HepG2 (cell line): ENCODE measurements around the gene PLVAP. TPM values are rescaled to one million over a fixed set of nuclear protein-coding genes. Genes with fewer than 3 reads are reported as not detected.

Experiments
- ARHGAP35 ChIP-seq: sonication (generic); formaldehyde crosslinking; IDR thresholded peaks from 2 replicates; pipeline ENCODE4 v1.9.0; 2022; ENCODE audit warnings: mild to moderate bottlenecking, inconsistent platforms, moderate library complexity, missing genetic modification reagents, borderline replicate concordance
- CBX1 ChIP-seq: IDR thresholded peaks from one replicate; pipeline ENCODE4 v1.6.1; 2016; ENCODE audit warnings: antibody characterized with exemption, low read depth
- JDP2 ChIP-seq: sonication (generic); formaldehyde crosslinking; IDR thresholded peaks from 2 replicates; pipeline ENCODE4 v1.8.1; 2022; ENCODE audit warnings: missing genetic modification reagents, borderline replicate concordance
- KDM1A ChIP-seq: IDR thresholded peaks from 2 replicates; pipeline ENCODE4 v1.6.1; 2016; ENCODE audit warnings: missing compliant biosample characterization
- MAFG ChIP-seq: sonication (generic); formaldehyde crosslinking; IDR thresholded peaks from 2 replicates; pipeline ENCODE4 v1.5.1; 2020; ENCODE audit warnings: mild to moderate bottlenecking, missing genetic modification reagents
- MXI1 ChIP-seq: IDR thresholded peaks from 3 replicates; pipeline ENCODE4 v1.6.1; 2012; ENCODE audit warnings: low read depth, low read length, inconsistent platforms, borderline replicate concordance
- NFE2L2 ChIP-seq: fragments of 150-350 bp; IDR thresholded peaks from 2 replicates; pipeline ENCODE4 v1.6.1; 2014; ENCODE audit warnings: low read length
- REXO4 ChIP-seq: sonication (generic); formaldehyde crosslinking; IDR thresholded peaks from 2 replicates; pipeline ENCODE4 v1.8.0; 2022; ENCODE audit warnings: missing genetic modification reagents, mild to moderate bottlenecking, borderline replicate concordance
- ZBTB21 ChIP-seq: sonication (generic); formaldehyde crosslinking; IDR thresholded peaks from 2 replicates; pipeline ENCODE4 v1.4.0; 2020; ENCODE audit warnings: missing genetic modification reagents
- ZBTB42 ChIP-seq: sonication (generic); formaldehyde crosslinking; IDR thresholded peaks from 2 replicates; pipeline ENCODE4 v1.5.0; 2020; ENCODE audit warnings: mild to moderate bottlenecking, missing genetic modification reagents
- ZNF234 ChIP-seq: sonication (generic); formaldehyde crosslinking; conservative IDR thresholded peaks from 2 replicates; pipeline ENCODE4 v1.5.1; 2020; ENCODE audit warnings: mild to moderate bottlenecking, missing genetic modification reagents
- ZNF331 ChIP-seq: sonication (generic); formaldehyde crosslinking; IDR thresholded peaks from 2 replicates; pipeline ENCODE4 v1.4.0; 2020; ENCODE audit warnings: missing genetic modification reagents
- ZNF383 ChIP-seq: sonication (generic); formaldehyde crosslinking; IDR thresholded peaks from 2 replicates; pipeline ENCODE4 v1.4.0; 2020; ENCODE audit warnings: missing genetic modification reagents, mild to moderate bottlenecking, borderline replicate concordance
- ZNF652 ChIP-seq: IDR thresholded peaks from 2 replicates; pipeline ENCODE4 v1.6.1; 2016; ENCODE audit warnings: low read depth, borderline replicate concordance
- ZNF709 ChIP-seq: sonication (generic); formaldehyde crosslinking; IDR thresholded peaks from 2 replicates; pipeline ENCODE4 v1.5.0; 2020; ENCODE audit warnings: mild to moderate bottlenecking, missing genetic modification reagents
- ZNF83 ChIP-seq: sonication (generic); formaldehyde crosslinking; IDR thresholded peaks from 2 replicates; pipeline ENCODE4 v1.4.0; 2020; ENCODE audit warnings: missing genetic modification reagents, mild to moderate bottlenecking, borderline replicate concordance
- polyA plus RNA-seq, 8 experiments: library from polyadenylated mRNA; depleted of rRNA in 3 of 8; stranded (reverse) in 7 of 8; unstranded in 1 of 8; fragments of >200 nt; fragmentation: Illumina TruSeq in 4 of 8; extraction: Trizol in 4 of 8; gene quantifications; 2 replicates each; pipeline versions ENCODE4 v1.2.1 to v1.2.3, GENCODE V29; 2011 to 2016; ENCODE audit warnings: low read depth in 4 of 8, missing spikeins in 1 of 8, mixed read lengths in 1 of 8; ENCODE audit not compliant: insufficient read depth in 1 of 8
- total RNA-seq, 5 experiments: library from RNA; depleted of rRNA; stranded (reverse); fragments of >200 nt; fragmentation: Illumina TruSeq; extraction: Trizol; gene quantifications; 2 replicates each; pipeline ENCODE4 v1.2.3, GENCODE V29; 2016; ENCODE audit warnings: low read depth in 1 of 5
- TF ChIP-seq, protein P1 (sequence below): IDR thresholded peaks from 2 replicates; pipeline ENCODE4 v1.6.1; 2016; ENCODE audit warnings: mild to moderate bottlenecking, missing biosample characterization, missing genetic modification reagents
- TF ChIP-seq, protein P2 (sequence below): sonication (generic); formaldehyde crosslinking; IDR thresholded peaks from one replicate; pipeline ENCODE4 v1.5.1; 2020; ENCODE audit warnings: mild to moderate bottlenecking, missing genetic modification reagents; ENCODE audit errors: not compliant biosample characterization
- TF ChIP-seq, protein P3 (sequence below): fragments of 450-650 bp; IDR thresholded peaks from 2 replicates; pipeline ENCODE4 v1.6.1; 2017
- TF ChIP-seq, protein P4 (sequence below): sonication (generic); formaldehyde crosslinking; IDR thresholded peaks from 2 replicates; pipeline ENCODE4 v1.4.0; 2020; ENCODE audit warnings: missing genetic modification reagents

PLVAP gene
- total and polyA plus RNA-seq, 2 of the 13 experiments (the other 11 are each of a cell fraction or from before 2014, with no cell fraction given): 0.26 TPM; not detected in 1

DNA sequence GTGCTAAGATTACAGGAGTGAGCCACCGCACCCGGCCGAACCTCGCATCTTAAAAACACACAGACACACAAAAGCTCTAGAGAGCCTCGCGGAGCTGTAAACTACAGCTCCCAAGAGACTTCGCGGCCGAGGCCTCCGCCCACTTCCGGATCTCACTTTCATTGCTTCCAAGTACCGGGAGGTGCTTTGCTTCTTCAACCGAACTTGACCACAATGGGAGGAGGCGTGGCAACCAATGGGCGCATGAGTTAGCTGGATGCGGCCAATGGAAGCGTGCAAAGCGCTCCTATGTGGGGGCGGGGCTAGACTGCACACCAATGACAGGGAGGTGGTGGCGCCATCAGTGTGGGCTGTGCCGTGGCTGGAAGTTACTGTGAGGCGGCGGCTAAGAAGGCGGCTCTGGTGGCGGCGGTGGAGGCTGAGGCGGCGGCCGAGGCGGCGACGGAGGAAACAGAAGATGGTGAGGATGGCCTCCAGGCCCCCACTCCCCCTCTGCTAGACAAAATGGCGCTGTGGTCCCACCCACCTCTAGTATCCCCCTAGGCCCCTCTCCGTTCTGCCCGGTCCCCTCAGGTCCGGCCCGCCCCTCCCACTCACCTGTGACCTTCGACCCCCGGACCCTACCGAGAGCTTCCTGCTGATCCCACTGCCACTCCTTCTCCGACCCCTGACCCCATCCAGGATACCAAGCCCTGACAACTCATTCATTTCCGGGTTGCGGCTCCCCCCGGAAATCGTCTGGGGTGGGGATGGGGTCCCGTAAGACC, 67.8 kb downstream of the PLVAP start, which contains the start of gene DDA1 (continued):
- TF ChIP-seq, protein P1, sequence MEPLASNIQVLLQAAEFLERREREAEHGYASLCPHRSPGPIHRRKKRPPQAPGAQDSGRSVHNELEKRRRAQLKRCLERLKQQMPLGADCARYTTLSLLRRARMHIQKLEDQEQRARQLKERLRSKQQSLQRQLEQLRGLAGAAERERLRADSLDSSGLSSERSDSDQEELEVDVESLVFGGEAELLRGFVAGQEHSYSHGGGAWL (CRISPR knock-in tag): no peak
- TF ChIP-seq, protein P2, sequence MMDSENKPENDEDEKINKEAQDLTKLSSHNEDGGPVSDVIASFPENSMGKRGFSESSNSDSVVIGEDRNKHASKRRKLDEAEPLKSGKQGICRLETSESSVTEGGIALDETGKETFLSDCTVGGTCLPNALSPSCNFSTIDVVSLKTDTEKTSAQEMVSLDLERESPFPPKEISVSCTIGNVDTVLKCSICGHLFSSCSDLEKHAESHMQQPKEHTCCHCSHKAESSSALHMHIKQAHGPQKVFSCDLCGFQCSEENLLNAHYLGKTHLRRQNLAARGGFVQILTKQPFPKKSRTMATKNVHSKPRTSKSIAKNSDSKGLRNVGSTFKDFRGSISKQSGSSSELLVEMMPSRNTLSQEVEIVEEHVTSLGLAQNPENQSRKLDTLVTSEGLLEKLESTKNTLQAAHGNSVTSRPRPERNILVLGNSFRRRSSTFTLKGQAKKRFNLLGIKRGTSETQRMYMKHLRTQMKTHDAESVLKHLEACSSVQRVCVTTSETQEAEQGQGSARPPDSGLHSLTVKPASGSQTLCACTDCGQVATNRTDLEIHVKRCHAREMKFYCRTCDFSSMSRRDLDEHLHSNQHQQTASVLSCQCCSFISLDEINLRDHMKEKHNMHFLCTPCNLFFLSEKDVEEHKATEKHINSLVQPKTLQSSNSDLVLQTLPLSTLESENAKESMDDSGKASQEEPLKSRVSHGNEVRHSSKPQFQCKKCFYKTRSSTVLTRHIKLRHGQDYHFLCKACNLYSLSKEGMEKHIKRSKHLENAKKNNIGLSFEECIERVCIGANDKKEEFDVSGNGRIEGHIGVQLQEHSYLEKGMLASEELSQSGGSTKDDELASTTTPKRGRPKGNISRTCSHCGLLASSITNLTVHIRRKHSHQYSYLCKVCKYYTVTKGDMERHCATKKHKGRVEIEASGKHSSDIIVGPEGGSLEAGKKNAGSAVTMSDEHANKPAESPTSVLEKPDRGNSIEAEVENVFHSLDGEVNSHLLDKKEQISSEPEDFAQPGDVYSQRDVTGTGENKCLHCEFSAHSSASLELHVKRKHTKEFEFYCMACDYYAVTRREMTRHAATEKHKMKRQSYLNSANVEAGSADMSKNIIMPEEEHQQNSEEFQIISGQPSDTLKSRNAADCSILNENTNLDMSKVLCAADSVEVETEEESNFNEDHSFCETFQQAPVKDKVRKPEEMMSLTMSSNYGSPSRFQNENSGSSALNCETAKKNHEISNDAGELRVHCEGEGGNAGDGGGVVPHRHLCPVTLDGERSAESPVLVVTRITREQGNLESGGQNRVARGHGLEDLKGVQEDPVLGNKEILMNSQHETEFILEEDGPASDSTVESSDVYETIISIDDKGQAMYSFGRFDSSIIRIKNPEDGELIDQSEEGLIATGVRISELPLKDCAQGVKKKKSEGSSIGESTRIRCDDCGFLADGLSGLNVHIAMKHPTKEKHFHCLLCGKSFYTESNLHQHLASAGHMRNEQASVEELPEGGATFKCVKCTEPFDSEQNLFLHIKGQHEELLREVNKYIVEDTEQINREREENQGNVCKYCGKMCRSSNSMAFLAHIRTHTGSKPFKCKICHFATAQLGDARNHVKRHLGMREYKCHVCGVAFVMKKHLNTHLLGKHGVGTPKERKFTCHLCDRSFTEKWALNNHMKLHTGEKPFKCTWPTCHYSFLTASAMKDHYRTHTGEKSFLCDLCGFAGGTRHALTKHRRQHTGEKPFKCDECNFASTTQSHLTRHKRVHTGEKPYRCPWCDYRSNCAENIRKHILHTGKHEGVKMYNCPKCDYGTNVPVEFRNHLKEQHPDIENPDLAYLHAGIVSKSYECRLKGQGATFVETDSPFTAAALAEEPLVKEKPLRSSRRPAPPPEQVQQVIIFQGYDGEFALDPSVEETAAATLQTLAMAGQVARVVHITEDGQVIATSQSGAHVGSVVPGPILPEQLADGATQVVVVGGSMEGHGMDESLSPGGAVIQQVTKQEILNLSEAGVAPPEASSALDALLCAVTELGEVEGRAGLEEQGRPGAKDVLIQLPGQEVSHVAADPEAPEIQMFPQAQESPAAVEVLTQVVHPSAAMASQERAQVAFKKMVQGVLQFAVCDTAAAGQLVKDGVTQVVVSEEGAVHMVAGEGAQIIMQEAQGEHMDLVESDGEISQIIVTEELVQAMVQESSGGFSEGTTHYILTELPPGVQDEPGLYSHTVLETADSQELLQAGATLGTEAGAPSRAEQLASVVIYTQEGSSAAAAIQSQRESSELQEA: no peak
- no peak for TF ChIP-seq ZNF652 (CRISPR knock-in tag)
- no peak for TF ChIP-seq ZBTB42 (CRISPR knock-in tag)
- no peak; the same call in 1 of the 2 replicates for TF ChIP-seq ARHGAP35
- no peak for TF ChIP-seq MAFG (CRISPR knock-in tag)
- TF ChIP-seq ZBTB21 (CRISPR knock-in tag): no peak
- no peak for TF ChIP-seq REXO4 (CRISPR knock-in tag)
- TF ChIP-seq, protein P3, sequence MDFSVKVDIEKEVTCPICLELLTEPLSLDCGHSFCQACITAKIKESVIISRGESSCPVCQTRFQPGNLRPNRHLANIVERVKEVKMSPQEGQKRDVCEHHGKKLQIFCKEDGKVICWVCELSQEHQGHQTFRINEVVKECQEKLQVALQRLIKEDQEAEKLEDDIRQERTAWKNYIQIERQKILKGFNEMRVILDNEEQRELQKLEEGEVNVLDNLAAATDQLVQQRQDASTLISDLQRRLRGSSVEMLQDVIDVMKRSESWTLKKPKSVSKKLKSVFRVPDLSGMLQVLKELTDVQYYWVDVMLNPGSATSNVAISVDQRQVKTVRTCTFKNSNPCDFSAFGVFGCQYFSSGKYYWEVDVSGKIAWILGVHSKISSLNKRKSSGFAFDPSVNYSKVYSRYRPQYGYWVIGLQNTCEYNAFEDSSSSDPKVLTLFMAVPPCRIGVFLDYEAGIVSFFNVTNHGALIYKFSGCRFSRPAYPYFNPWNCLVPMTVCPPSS: no peak
- no peak for TF ChIP-seq CBX1
- TF ChIP-seq ZNF83 (CRISPR knock-in tag): no peak
- TF ChIP-seq JDP2: no peak
- TF ChIP-seq NFE2L2: no peak
- no peak for TF ChIP-seq ZNF234 (CRISPR knock-in tag)
- no peak for TF ChIP-seq ZNF383 (CRISPR knock-in tag)
- peak; percentile 77; the same call in 1 of the 3 replicates for TF ChIP-seq MXI1
- TF ChIP-seq ZNF331 (CRISPR knock-in tag): no peak; the same call in 1 of the 2 replicates
- TF ChIP-seq KDM1A (CRISPR knock-in tag): no peak
- peak; percentile 76; the same call in 1 of the 2 replicates for TF ChIP-seq ZNF709 (CRISPR knock-in tag)
- TF ChIP-seq, protein P4, sequence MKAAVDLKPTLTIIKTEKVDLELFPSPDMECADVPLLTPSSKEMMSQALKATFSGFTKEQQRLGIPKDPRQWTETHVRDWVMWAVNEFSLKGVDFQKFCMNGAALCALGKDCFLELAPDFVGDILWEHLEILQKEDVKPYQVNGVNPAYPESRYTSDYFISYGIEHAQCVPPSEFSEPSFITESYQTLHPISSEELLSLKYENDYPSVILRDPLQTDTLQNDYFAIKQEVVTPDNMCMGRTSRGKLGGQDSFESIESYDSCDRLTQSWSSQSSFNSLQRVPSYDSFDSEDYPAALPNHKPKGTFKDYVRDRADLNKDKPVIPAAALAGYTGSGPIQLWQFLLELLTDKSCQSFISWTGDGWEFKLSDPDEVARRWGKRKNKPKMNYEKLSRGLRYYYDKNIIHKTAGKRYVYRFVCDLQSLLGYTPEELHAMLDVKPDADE (CRISPR knock-in tag): no peak
